Epithelial cell of esophagus (primary cell): Measurements from ENCODE around the gene SEC61A1.

ENCODE experiments used
- DNase-seq: peaks from one replicate; pipeline ENCODE4 v3.0.0; 2010; ENCODE audit warnings: low read depth
- H3K4me3 ChIP-seq: 2 replicates; pipeline ENCODE4 v1.5.1; 2011; ENCODE audit warnings: mild to moderate bottlenecking, low read length, control low read depth
- CTCF ChIP-seq: IDR thresholded peaks from 2 replicates; pipeline ENCODE4 v1.5.1; 2011; ENCODE audit warnings: low read depth, mild to moderate bottlenecking, low read length, control low read depth, inconsistent platforms; ENCODE audit not compliant: insufficient read depth; ENCODE audit errors: missing control alignments

Gene SEC61A1

GRCh38 chr3:128081226-128081625 lies 29.0 kb downstream of the SEC61A1 start:
- no peak for TF ChIP-seq CTCF
- DNase-seq: no peak
- H3K4me3 ChIP-seq: no peak overlapping the region

- peak; percentile 80 for DNase-seq
- H3K4me3 ChIP-seq: no peak overlapping the region
- TF ChIP-seq CTCF: no peak
Observed at GRCh38 chr3:128081846-128082245, 29.6 kb downstream of the SEC61A1 start.

DNA sequence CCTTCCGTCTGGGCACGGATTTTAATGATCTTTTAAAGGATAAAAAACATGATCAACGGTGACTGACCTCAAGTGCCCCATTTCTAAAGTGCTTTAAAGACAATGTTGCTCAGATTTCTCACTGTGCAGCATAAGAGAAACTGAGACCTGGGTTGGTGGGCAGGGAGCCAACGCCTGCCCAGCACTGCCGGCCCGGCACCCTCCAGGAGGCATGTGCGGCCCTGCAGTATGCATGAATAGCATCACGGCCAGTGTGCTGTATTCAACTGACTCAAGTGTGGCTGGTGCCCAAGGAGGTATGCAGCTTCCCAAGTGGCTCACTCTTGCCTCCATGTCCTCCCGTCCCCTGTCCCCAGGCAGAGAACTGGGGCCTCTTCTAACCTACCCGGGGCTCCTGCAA lies 30.3 kb downstream of the SEC61A1 start:
- DNase-seq: no peak
- no peak overlapping the region for H3K4me3 ChIP-seq
- no peak for TF ChIP-seq CTCF

- DNase-seq: no peak
- no peak for TF ChIP-seq CTCF
- H3K4me3 ChIP-seq: no peak overlapping the region
Observed at GRCh38 chr3:128083396-128083795, 31.2 kb downstream of the SEC61A1 start.

DNA sequence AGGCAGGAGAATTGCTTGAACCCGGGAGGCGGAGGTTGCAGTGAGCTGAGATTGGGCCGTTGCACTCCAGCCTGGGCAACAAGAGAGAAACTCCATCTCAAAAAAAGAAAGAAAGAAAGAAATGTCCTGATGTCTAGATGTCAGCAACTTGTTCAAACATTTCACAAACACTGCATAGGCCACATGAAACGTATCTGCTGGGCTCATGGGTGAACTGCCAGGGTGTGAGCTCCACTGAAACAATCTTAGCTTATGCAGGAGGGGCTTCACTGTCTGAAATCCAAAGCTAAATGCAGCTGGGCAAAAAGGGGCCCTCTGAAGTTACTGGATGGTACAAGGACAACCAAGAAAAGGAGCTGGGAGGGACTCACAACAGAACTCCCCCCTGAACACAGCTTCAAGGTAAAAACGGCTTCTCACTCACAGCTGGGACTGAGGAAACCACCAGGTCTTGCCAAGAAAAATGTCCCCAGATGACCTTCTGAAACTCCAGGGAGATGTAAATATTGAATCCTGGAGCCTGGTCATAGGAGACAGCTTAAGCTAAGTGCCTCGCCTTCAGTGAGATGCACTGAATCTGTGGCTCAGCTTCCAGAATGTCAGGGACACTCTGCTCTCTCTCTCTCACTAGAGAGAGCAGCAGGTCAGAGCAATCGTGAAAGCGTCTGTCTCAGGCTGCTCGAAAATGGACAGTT lies 31.9 kb downstream of the SEC61A1 start:
- no peak for DNase-seq
- H3K4me3 ChIP-seq: no peak overlapping the region
- no peak for TF ChIP-seq CTCF

- no peak for DNase-seq
- no peak for TF ChIP-seq CTCF
- no peak overlapping the region for H3K4me3 ChIP-seq
Observed at GRCh38 chr3:128084675-128085021, 32.4 kb downstream of the SEC61A1 start.

DNA sequence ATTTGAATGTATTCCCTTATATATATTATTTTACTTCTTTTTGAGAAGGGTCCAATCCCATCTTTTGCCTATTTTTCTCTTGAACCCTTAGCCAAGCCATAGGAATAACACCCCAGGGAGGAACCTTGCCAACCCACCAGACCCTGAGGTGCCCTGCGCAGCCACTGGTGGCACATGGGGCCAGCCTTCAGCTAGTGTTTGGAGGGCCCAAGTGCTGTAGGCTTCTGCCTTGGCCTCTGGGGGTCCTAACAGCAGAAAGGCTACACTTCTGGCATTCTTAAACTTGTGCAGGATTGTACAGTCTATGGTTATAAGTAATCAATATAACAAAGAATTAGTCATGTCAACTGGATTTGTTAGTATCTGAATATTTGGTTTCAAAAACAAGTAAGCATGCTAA lies 36.9 kb downstream of the SEC61A1 start:
- DNase-seq: no peak
- no peak overlapping the region for H3K4me3 ChIP-seq
- TF ChIP-seq CTCF: no peak
